ENCODE data around the gene CDH23. TPM values are rescaled to one million over a fixed set of nuclear protein-coding genes. Genes with fewer than 3 reads are reported as not detected.

The CDH23 gene
- total RNA-seq, 1 donor: 0.36 TPM

DNA sequence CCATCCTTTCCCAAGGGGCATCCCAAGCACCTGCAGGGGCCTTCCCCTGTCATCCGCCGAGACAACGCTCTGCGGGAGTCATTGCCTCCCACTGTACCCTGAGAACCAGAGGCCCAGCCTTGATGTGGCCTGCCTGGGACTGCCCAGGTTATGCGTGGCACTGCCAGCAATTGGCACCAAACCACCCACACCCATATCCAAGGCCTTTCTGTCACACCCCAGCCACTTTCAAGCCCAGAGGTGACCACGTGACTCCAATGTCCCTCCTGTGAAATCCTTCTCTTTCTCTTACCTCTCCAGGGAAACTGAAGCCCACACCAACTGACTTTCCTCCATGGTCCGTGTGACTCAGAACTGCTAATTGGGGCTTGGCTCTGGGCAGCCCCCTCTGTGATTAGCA lies 198.9 kb downstream of the CDH23 start:
- no peak for DNase-seq (ENCODE audit: insufficient read length, low spot score, missing footprints)
- H3K4me1 ChIP-seq (ENCODE audit: insufficient read depth, low read length): peaks cover 7% of the 10 kb centered on the region
- H2AFZ ChIP-seq (ENCODE audit: low read length): no peak overlapping the region
- H3K79me2 ChIP-seq (ENCODE audit: insufficient read depth, low read length): no peaks in the 10 kb centered on the region
- H3K27ac ChIP-seq (ENCODE audit: low read depth, low read length): no peak overlapping the region
- TF ChIP-seq CTCF (IDR thresholded peaks at IDR 0.05; ENCODE audit: extremely low read depth, low read depth, low read length): no peak
- H3K4me2 ChIP-seq (ENCODE audit: insufficient read depth, low read length): no peak overlapping the region
- H4K20me1 ChIP-seq (ENCODE audit: insufficient read depth, low read length): no peaks in the 10 kb centered on the region
- H3K27me3 ChIP-seq (ENCODE audit: insufficient read depth, low read length): peaks cover 19% of the 10 kb centered on the region
- H3K4me3 ChIP-seq (ENCODE audit: insufficient read depth, low read length): no peak overlapping the region
- H3K9me3 ChIP-seq (ENCODE audit: low read depth, low read length): no peaks in the 10 kb centered on the region
- H3K36me3 ChIP-seq (ENCODE audit: insufficient read depth, low read length): no peaks in the 10 kb centered on the region

GRCh38 chr10:71596127-71596526 lies 199.4 kb downstream of the CDH23 start:
- H3K27me3 ChIP-seq (ENCODE audit: insufficient read depth, low read length): peaks cover 16% of the 10 kb centered on the region
- peaks cover 11% of the 10 kb centered on the region for H3K4me1 ChIP-seq (ENCODE audit: insufficient read depth, low read length)
- H4K20me1 ChIP-seq (ENCODE audit: insufficient read depth, low read length): no peaks in the 10 kb centered on the region
- no peak overlapping the region for H3K27ac ChIP-seq (ENCODE audit: low read depth, low read length)
- no peak for DNase-seq (ENCODE audit: insufficient read length, low spot score, missing footprints)
- no peaks in the 10 kb centered on the region for H3K36me3 ChIP-seq (ENCODE audit: insufficient read depth, low read length)
- TF ChIP-seq CTCF (IDR thresholded peaks at IDR 0.05; ENCODE audit: extremely low read depth, low read depth, low read length): no peak
- no peaks in the 10 kb centered on the region for H3K9me3 ChIP-seq (ENCODE audit: low read depth, low read length)
- H3K4me2 ChIP-seq (ENCODE audit: insufficient read depth, low read length): no peak overlapping the region
- no peak overlapping the region for H3K4me3 ChIP-seq (ENCODE audit: insufficient read depth, low read length)
- H2AFZ ChIP-seq (ENCODE audit: low read length): no peak overlapping the region
- H3K79me2 ChIP-seq (ENCODE audit: insufficient read depth, low read length): no peaks in the 10 kb centered on the region

GRCh38 chr10:71596759-71597158 lies 200.0 kb downstream of the CDH23 start:
- Histone ChIP-seq H3K9me3 (ENCODE audit: low read depth, low read length) (no peaks in the 10 kb centered on the region), H3K4me3 (ENCODE audit: insufficient read depth, low read length) (no peak overlapping the region), H3K27me3 (ENCODE audit: insufficient read depth, low read length) (peaks cover 10% of the 10 kb centered on the region), H3K79me2 (ENCODE audit: insufficient read depth, low read length) (no peaks in the 10 kb centered on the region), H3K27ac (ENCODE audit: low read depth, low read length) (no peak overlapping the region), H4K20me1 (ENCODE audit: insufficient read depth, low read length) (no peaks in the 10 kb centered on the region), H2AFZ (ENCODE audit: low read length) (no peak overlapping the region), H3K4me1 (ENCODE audit: insufficient read depth, low read length) (peaks cover 13% of the 10 kb centered on the region), H3K4me2 (ENCODE audit: insufficient read depth, low read length) (no peak overlapping the region), H3K36me3 (ENCODE audit: insufficient read depth, low read length) (no peaks in the 10 kb centered on the region)
- no peak for DNase-seq (ENCODE audit: insufficient read length, low spot score, missing footprints)
- TF ChIP-seq CTCF (IDR thresholded peaks at IDR 0.05; ENCODE audit: extremely low read depth, low read depth, low read length): no peak

DNA sequence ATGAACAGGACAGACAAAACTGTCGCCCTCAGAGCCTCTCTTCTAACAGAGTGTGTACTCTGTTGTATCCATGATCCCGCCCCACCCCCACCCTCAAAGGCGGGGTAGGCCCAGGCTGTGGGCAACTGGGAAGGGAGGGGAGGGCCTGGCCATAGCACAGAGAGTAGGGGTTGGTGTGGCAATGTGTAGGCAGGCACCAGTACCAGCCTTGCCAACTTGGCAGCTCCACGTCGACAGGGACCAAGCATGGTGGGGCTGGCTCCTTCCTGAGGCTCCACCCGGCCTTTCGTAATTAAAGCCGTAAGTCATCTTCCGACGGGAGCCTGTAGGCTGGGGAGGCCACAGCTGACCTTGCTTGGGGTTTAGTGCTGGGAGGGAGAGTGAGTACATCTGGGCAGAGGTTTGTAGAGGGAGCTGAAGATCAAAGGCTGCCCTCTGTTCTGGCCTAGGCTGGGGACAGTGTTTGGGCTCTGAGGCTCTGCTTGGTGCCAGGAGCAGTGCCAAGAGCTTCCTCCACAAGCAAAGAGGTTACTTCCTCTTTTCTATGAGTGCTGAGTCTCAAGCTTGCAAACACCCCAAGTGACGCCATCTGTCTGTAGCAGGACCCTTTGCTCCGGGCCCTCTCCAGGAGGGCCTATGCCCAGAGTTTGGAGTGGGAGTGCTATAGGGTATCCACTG lies 201.2 kb downstream of the CDH23 start:
- H2AFZ ChIP-seq (ENCODE audit: low read length): no peak overlapping the region
- peaks cover 2% of the 10 kb centered on the region for H3K27me3 ChIP-seq (ENCODE audit: insufficient read depth, low read length)
- no peaks in the 10 kb centered on the region for H3K79me2 ChIP-seq (ENCODE audit: insufficient read depth, low read length)
- H3K36me3 ChIP-seq (ENCODE audit: insufficient read depth, low read length): no peaks in the 10 kb centered on the region
- H4K20me1 ChIP-seq (ENCODE audit: insufficient read depth, low read length): no peaks in the 10 kb centered on the region
- H3K9me3 ChIP-seq (ENCODE audit: low read depth, low read length): no peaks in the 10 kb centered on the region
- no peak for TF ChIP-seq CTCF (IDR thresholded peaks at IDR 0.05; ENCODE audit: extremely low read depth, low read depth, low read length)
- H3K27ac ChIP-seq (ENCODE audit: low read depth, low read length): no peak overlapping the region
- no peak overlapping the region for H3K4me2 ChIP-seq (ENCODE audit: insufficient read depth, low read length)
- DNase-seq (ENCODE audit: insufficient read length, low spot score, missing footprints): no peak
- no peak overlapping the region for H3K4me3 ChIP-seq (ENCODE audit: insufficient read depth, low read length)
- peaks cover 13% of the 10 kb centered on the region for H3K4me1 ChIP-seq (ENCODE audit: insufficient read depth, low read length)
